HG02610 (cell line): ENCODE data around the gene TMEM123.

Experiments used
- ATAC-seq: cut with Tn5 transposase; IDR thresholded peaks from one replicate; pipeline ENCODE4 v1.9.1; 2021; ENCODE audit warnings: mild to moderate bottlenecking, moderate library complexity; ENCODE audit not compliant: unreplicated experiment

Gene TMEM123

GRCh38 chr11:102426570-102426969 is 26.0 kb downstream of the TMEM123 start:
- ATAC-seq, result no peak

GRCh38 chr11:102426000-102426399 is 26.6 kb downstream of the TMEM123 start:
- no peak for ATAC-seq

GRCh38 chr11:102423936-102424335 is 28.6 kb downstream of the TMEM123 start:
- ATAC-seq, result no peak

DNA sequence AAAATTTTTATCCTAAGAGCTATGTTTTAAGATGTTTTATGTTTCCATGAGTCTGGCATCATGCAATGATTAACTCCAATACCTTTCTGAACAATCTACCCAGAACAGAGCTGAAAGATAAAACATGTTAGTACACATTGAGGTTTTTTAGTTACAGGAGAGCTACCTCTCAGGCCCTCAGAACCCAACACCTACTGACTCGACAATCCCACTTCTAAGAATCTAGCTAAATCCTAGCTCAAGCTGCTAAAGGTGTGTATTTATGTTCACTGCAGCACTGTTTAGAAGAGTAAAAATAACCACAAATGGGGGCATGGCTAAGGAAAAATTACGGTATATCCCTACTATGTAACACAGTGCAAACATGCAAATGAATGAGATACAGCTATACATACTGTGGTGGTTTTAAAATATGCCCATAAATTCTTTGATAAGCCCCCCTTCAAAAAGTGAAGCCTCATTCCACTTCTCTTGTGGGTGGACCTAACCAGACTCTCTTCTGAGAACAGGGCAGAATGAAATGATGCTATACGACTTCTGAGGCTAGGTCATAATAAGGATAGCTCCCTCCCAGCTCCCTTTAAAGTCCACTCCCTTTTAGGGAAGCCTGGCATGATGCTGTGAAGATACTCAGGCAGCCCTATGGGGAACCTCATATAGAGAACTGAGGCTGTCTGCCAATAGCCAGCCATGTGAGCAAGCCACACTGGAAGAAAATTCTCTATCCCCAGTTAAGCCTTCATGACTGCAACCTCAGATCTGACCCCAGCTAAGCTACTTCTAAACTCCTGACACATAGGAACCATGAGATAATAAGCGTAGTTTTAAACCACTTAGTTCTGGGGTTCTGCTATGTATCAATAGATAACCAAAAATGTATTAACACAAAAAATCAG is 29.5 kb downstream of the TMEM123 start:
- no peak for ATAC-seq

DNA sequence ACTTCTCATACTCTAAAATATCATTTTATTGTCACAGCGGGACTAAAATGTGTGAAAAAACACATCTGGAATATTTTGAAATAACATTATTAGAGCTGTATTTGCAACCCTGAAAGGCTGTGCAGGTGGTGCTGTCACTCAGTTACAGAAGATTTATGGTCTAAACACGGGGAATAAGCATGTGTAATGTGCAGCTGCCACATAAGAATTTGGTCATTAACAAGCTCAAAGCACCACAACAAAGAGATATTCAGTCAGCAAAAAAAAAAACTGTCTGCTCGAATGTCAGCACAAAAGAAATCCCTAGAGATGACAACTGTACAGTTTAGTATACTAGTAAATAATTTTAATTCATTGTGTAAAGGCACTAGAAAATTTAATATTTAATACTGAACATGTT is 31.3 kb downstream of the TMEM123 start:
- no peak for ATAC-seq

GRCh38 chr11:102420547-102420946 is 32.0 kb downstream of the TMEM123 start:
- peak; percentile 67 for ATAC-seq

GRCh38 chr11:102419181-102419580 is 33.4 kb downstream of the TMEM123 start:
- ATAC-seq, result no peak

DNA sequence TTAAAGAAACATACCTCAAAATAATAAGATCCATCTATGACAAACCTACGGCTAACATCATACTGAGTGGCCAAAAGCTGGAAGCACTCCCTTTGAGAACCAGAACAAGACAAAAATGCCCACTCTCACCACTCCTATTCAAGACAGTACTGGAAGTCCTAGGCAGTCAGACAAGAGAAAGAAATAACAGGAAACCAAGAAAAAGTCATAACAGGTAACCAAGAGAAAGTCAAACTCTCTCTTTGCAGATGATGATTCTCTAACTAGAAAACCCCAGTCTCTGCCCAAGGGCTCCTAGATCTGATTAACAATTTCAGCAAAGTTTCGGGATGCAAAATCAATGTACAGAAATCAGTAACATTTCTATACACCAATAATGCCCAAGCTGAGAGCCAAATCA is 35.6 kb downstream of the TMEM123 start:
- peak; percentile 46 for ATAC-seq

- ATAC-seq, result no peak
Observed at GRCh38 chr11:102415304-102415916, 37.2 kb downstream of the TMEM123 start.

DNA sequence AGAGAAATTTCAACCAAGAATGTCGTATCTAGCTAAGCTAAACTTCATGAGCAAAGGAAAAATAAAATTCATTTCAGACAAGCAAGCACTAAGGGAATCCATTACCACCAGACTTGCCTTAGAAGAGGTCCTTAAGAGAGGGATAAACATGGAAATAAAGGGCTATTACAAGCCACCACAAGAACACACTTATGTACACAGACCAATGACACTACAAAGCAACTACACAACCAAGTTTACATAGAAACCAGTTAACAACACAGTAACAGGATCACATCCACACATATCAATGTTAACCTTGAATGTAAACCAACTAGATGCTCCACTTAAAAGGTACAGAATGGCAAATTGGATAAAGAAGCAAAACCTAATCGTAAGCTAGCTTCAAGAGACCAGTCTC is 38.0 kb downstream of the TMEM123 start:
- no peak for ATAC-seq

DNA sequence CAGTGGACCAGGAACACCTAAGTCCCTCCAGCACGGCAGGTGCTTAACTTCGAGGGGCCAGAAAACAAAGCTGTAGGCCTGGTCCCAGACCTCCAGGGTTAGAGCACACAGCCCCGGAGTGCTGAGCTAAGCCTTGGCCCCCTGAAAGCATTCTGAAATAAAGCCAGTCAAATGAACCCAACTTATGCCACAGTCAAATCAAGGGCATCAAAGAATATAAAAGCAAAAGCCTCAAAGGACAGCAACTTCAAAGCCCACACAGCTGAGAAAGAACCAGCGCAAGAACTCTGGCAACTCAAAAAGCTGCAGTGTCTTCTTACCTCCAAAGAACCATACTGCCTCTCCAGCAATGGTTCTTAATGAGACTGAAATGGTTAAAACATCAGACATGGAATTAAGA is 39.1 kb downstream of the TMEM123 start:
- ATAC-seq, result no peak

- ATAC-seq, result no peak
Observed at GRCh38 chr11:102411142-102411541, 41.4 kb downstream of the TMEM123 start.

- no peak for ATAC-seq
Observed at GRCh38 chr11:102410382-102410784, 42.2 kb downstream of the TMEM123 start.

GRCh38 chr11:102408339-102408738 is 44.2 kb downstream of the TMEM123 start:
- ATAC-seq, result no peak

GRCh38 chr11:102407901-102408300 is 44.7 kb downstream of the TMEM123 start:
- ATAC-seq, result no peak

DNA sequence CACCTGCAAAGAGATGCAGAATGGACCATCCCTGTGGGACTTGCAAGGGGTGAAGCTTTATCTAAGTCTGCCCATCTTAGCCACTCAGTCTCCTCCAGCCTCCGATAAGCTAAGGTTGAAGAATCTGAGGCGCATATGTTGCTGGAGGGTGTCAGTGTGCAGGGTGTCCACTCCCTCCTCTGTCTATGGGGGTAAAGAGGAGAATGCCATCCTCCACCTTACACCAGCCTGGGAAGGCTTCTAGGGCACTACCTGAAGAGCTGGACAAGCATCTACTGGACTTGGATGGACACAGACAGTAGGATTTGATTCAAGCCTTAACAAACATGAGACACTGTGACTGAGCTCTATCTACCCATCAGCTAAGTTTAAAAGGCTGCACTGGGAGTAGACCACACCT is 46.5 kb downstream of the TMEM123 start:
- no peak for ATAC-seq

GRCh38 chr11:102405501-102405900 is 47.1 kb downstream of the TMEM123 start:
- ATAC-seq, result no peak

DNA sequence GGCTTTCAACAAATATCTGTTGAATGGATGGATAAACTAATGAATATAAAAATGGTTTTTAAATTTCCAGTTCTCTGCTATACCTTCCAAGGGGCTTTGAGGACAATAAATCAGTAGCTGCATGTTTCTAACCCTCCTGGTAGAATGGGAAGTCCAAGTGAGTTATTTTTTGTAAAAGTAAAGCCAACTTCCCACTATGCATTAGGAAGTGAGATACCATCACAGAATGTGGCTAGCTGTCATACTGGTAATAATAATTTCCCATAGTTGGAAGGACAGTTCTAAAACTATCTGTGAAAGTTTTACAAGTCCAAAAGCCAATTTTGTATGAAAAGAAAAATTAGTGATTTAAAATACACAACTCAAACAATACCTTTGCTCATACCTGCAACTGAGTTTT is 50.0 kb downstream of the TMEM123 start:
- ATAC-seq, result no peak

DNA sequence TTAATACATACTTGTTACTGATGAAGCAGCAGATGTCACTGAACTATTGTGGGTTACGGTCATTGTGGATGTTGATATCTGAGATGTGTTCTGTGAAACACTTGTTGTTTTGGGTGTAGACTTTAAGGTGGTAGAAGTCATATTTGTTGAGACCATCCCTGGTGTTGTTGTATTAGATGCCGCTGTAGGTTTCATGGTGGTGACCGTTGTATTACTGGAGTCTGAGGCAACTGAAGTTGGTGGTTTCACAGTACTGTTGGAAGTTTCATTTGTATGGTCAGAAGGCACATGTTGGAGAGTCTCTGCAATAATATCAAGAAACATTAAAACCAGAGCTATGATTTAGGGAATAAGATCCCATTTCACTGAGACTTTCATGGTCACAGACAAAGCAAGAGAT is 50.7 kb downstream of the TMEM123 start:
- ATAC-seq, result no peak

DNA sequence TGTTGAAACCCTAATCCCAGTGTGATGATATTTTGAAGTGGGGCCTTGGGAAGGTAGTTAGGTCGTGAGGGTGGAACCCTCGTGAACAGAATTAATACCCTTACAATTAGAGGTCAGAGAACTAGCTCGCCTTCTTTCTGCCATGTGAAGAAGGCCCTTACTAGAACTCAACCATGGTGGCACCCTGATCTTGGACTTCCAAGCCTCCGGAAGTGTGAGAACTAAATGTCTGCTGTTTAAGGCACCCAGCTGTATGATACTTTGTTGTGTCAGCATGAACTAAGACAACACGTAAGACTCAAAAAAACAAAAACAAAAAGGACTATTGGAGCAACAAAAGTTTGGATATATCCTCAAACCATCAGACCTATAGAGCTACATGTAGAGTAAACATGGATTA is 52.0 kb downstream of the TMEM123 start:
- no peak for ATAC-seq

DNA sequence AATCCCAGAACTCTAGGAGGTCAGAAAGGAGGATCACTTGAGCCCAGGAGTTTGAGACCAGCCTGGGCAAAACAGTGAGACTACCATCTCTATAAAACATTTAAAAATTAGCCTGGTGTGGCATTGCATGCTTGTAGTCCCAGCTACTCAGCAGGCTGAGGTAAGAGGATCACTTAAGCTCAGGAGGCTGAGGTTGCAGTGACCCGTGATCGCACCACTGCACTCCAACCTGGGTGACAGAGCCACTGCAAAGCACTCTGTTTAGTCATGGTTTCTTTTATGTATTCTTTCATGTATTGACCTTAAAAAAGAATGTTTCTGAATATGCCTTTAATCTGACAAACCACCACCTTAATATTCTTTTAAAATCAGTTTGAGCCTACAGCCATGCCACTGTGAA is 53.4 kb downstream of the TMEM123 start:
- no peak for ATAC-seq

GRCh38 chr11:102398297-102398696 is 54.3 kb downstream of the TMEM123 start:
- no peak for ATAC-seq
